Osteocyte (in vitro differentiated cells): Measurements from ENCODE around the gene EFNA1. TPM values are rescaled to one million over a fixed set of nuclear protein-coding genes. Genes with fewer than 3 reads are reported as not detected.

Source experiments
- DNase-seq: peaks from one replicate; pipeline ENCODE4 v3.0.0; 2021; ENCODE audit warnings: mixed read lengths; ENCODE audit not compliant: unreplicated experiment; ENCODE audit errors: extremely low spot score
- H3K27ac Mint-ChIP-seq: one replicate; pipeline ENCODE4 v1.8.0; 2021; ENCODE audit warnings: mild to moderate bottlenecking, mixed read lengths; ENCODE audit not compliant: unreplicated experiment
- H3K27me3 Mint-ChIP-seq: one replicate; pipeline ENCODE4 v1.8.0; 2021; ENCODE audit warnings: mixed read lengths; ENCODE audit not compliant: unreplicated experiment
- H3K36me3 Mint-ChIP-seq: one replicate; pipeline ENCODE4 v1.8.0; 2021; ENCODE audit warnings: mixed read lengths; ENCODE audit not compliant: unreplicated experiment
- H3K4me1 Mint-ChIP-seq: one replicate; pipeline ENCODE4 v1.8.0; 2021; ENCODE audit warnings: mixed read lengths; ENCODE audit not compliant: unreplicated experiment
- H3K4me3 Mint-ChIP-seq: one replicate; pipeline ENCODE4 v1.8.0; 2021; ENCODE audit warnings: mild to moderate bottlenecking, moderate library complexity, mixed read lengths; ENCODE audit not compliant: unreplicated experiment
- H3K9me3 Mint-ChIP-seq: one replicate; pipeline ENCODE4 v1.8.0; 2021; ENCODE audit warnings: mixed read lengths; ENCODE audit not compliant: unreplicated experiment
- total RNA-seq: library from RNA; stranded (reverse); gene quantifications from 2 replicates; pipeline ENCODE4 v1.2.1, GENCODE V29; 2021
- TF ChIP-seq, protein P1 (sequence below): fragments of 200-600 bp; sonication (generic); IDR thresholded peaks from 2 replicates; pipeline ENCODE4 v1.5.0; 2021; ENCODE audit warnings: antibody characterized with exemption, mild to moderate bottlenecking, moderate library complexity

EFNA1 gene
- total RNA-seq, 1 donor from 2014 or later: 31.3 TPM

DNA sequence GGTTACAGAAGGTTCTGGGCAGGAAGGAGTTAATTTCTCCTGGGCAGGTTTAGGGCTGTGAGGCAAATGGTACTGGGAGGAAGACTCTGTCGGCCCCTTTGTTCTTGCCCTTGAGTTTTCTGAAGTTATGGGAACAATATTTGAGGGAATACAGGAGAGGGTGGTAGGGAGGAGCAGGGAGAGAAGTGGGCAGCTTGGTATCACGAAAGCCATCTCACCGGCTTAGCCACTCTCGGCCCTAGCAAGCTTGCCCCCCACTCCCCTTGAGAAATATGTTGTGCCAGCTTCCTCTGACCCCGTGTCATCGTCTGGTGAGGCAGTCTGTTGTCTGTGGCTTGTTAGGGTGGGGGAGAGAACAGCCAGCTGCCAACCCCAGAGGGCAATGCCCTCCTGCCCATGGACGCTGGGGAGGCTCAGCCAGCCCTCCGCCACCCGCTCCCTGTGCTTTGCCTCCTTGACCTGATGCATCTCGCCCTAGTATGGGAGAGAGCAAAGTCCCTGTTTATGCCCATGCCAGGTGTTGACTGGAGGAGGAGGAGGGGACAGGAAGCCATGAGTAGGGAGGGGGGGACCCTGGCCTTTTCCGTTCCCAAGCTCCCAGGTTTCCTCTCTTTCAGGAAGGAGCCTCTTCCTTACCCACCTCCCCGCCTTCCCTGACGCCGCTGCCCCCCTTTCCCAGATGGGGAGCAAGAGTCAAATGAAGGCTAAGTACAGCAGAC, 1.2 kb downstream of the EFNA1 start:
- Mint-ChIP-seq H3K27ac (peak overlapping the region; percentile 85), H3K27me3 (no peaks in the 10 kb centered on the region)

DNA sequence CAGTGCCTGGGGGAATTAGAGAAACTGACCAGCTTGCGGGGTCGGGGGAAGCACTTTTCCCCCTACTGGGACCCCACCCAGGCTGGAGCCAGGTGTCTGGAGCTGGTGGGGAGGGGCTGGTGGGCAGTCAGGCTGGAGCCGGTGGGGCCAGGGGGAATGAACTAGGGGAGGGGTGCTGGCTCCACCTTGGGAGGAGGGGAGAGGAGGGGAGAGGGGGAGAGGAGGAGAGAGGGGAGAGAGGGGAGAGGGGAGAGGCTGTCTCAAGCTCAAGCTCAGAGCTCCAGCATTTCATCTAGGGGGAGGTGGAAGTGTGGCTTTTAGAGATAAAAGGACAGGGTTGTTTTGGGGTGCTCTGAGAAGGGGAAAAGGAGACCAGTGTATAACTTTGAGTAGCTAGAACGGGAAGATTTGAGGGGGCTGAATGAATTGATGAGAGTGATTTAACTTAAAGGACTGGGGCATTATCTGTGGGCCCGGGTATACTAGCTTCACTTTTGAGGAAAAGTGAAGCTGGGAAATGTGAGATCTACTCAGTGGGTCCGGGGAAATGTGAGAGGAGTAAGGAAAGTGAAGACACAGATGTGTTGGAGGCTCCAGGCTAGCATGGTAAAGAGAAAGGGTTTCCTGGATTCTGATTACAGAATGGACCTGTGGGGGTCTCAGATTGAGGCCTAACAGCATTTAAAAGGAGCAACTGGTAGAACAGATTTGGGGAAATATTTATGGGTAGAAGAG, 2.8 kb downstream of the EFNA1 start:
- Mint-ChIP-seq H3K4me1 (peaks cover 62% of the 10 kb centered on the region), H3K27ac (peak overlapping the region; percentile 85), H3K9me3 (no peaks in the 10 kb centered on the region), H3K27me3 (no peaks in the 10 kb centered on the region), H3K4me3 (peak overlapping the region; percentile 85), H3K36me3 (peaks cover 13% of the 10 kb centered on the region)
- TF ChIP-seq, protein P1, sequence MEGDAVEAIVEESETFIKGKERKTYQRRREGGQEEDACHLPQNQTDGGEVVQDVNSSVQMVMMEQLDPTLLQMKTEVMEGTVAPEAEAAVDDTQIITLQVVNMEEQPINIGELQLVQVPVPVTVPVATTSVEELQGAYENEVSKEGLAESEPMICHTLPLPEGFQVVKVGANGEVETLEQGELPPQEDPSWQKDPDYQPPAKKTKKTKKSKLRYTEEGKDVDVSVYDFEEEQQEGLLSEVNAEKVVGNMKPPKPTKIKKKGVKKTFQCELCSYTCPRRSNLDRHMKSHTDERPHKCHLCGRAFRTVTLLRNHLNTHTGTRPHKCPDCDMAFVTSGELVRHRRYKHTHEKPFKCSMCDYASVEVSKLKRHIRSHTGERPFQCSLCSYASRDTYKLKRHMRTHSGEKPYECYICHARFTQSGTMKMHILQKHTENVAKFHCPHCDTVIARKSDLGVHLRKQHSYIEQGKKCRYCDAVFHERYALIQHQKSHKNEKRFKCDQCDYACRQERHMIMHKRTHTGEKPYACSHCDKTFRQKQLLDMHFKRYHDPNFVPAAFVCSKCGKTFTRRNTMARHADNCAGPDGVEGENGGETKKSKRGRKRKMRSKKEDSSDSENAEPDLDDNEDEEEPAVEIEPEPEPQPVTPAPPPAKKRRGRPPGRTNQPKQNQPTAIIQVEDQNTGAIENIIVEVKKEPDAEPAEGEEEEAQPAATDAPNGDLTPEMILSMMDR: no peak
- DNase-seq: no peak

More for the DNA sequence above, 1.2 kb downstream of the EFNA1 start:
- peaks cover 66% of the 10 kb centered on the region for H3K4me1 Mint-ChIP-seq
- H3K4me3 Mint-ChIP-seq: peak overlapping the region; percentile 85
- no peaks in the 10 kb centered on the region for H3K9me3 Mint-ChIP-seq
- TF ChIP-seq, protein P1: no peak
- DNase-seq: no peak
- H3K36me3 Mint-ChIP-seq: peaks cover 9% of the 10 kb centered on the region

DNA sequence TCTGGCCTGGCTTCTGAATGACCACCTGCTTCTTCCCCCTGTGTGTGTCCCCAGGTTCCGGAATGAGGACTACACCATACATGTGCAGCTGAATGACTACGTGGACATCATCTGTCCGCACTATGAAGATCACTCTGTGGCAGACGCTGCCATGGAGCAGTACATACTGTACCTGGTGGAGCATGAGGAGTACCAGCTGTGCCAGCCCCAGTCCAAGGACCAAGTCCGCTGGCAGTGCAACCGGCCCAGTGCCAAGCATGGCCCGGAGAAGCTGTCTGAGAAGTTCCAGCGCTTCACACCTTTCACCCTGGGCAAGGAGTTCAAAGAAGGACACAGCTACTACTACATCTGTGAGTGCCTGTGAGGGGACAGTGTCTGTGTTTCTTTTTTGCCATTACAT, 3.6 kb downstream of the EFNA1 start:
- H3K4me3 Mint-ChIP-seq: peak overlapping the region; percentile 85
- H3K27ac Mint-ChIP-seq: no peak overlapping the region
- DNase-seq: no peak
- H3K27me3 Mint-ChIP-seq: no peaks in the 10 kb centered on the region
- TF ChIP-seq, protein P1: no peak
- no peaks in the 10 kb centered on the region for H3K9me3 Mint-ChIP-seq
- peaks cover 61% of the 10 kb centered on the region for H3K4me1 Mint-ChIP-seq
- H3K36me3 Mint-ChIP-seq: peaks cover 13% of the 10 kb centered on the region

DNA sequence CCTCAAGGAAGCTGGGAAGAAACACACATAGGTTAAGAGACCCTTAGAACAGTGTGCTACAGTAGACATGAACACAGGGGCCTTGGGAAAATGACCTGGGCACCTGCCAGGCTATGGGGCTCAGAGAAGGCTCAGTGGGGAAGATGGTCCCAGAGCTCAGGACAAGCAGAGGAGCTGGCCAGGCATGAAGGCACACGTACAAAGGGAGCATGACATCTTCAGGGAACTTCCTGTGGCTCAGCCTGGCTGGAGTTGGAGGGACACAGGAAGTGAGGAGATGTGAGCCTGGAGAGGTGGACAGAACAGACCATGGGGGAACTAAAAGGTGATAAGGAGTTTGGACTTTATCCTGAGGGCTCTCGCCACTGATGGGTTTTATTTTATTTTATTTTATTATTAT, 4.2 kb downstream of the EFNA1 start:
- Mint-ChIP-seq H3K4me1 (peaks cover 61% of the 10 kb centered on the region), H3K4me3 (no peak overlapping the region), H3K9me3 (no peaks in the 10 kb centered on the region), H3K36me3 (peaks cover 13% of the 10 kb centered on the region), H3K27me3 (no peaks in the 10 kb centered on the region), H3K27ac (no peak overlapping the region)
- TF ChIP-seq, protein P1: no peak
- no peak for DNase-seq

DNA sequence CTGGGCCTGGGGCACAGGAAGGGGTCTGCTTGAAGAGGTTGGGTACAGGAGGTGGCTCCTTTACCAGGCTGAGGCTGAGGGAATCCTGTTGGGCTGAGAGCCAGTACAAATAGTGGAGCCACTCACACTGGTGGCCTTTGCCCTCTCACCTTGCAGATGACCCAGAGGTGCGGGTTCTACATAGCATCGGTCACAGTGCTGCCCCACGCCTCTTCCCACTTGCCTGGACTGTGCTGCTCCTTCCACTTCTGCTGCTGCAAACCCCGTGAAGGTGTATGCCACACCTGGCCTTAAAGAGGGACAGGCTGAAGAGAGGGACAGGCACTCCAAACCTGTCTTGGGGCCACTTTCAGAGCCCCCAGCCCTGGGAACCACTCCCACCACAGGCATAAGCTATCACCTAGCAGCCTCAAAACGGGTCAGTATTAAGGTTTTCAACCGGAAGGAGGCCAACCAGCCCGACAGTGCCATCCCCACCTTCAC, 6.2 kb downstream of the EFNA1 start:
- no peak for DNase-seq
- peaks cover 63% of the 10 kb centered on the region for H3K4me1 Mint-ChIP-seq
- H3K9me3 Mint-ChIP-seq: no peaks in the 10 kb centered on the region
- H3K36me3 Mint-ChIP-seq: peaks cover 16% of the 10 kb centered on the region
- H3K27ac Mint-ChIP-seq: peak overlapping the region; percentile 47
- no peak overlapping the region for H3K4me3 Mint-ChIP-seq
- no peaks in the 10 kb centered on the region for H3K27me3 Mint-ChIP-seq
- TF ChIP-seq, protein P1: no peak
